Esophagus squamous epithelium (tissue), 4 donors: ENCODE results near the gene CSRP2.

Experiments used
- POLR2A ChIP-seq, 4 donors: fragments of 450-650 bp; IDR thresholded peaks; one replicate each; pipeline ENCODE4 v1.6.1; 2017; ENCODE audit warnings: antibody characterized with exemption in 4 of 4, mild to moderate bottlenecking in 4 of 4, moderate library complexity in 3 of 4
- TF ChIP-seq, protein P1 (sequence below), 6 experiments: fragments of 450-650 bp in 4 of 6; fragments of 200-600 bp in 2 of 6; sonication (generic) in 2 of 6; IDR thresholded peaks; one replicate each; pipeline ENCODE4 v1.5.1; 2016 to 2019; ENCODE audit warnings: antibody characterized with exemption in 6 of 6, mild to moderate bottlenecking in 4 of 6, moderate library complexity in 4 of 6

DNA sequence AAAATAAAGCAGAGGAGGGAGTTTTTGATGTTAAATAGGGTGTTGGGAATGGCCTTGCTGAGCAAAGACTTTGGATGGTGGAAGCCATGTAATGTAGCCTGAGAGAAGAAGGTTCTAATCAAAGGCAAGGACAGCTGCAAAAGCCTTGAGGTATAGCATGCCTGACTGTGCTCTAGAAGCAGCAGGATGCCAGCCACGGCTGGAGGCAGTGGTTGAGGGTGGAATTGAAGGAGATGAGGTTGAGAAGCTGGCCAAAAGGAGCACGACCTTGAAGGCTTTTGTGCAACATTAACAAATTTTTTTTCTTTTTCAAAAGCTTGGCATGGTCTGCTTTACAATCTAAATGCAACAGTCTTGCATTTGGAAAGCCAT, 42.3 kb upstream of the CSRP2 start:
- TF ChIP-seq POLR2A (IDR thresholded peaks at IDR 0.05) = no peak
- TF ChIP-seq, protein P1, sequence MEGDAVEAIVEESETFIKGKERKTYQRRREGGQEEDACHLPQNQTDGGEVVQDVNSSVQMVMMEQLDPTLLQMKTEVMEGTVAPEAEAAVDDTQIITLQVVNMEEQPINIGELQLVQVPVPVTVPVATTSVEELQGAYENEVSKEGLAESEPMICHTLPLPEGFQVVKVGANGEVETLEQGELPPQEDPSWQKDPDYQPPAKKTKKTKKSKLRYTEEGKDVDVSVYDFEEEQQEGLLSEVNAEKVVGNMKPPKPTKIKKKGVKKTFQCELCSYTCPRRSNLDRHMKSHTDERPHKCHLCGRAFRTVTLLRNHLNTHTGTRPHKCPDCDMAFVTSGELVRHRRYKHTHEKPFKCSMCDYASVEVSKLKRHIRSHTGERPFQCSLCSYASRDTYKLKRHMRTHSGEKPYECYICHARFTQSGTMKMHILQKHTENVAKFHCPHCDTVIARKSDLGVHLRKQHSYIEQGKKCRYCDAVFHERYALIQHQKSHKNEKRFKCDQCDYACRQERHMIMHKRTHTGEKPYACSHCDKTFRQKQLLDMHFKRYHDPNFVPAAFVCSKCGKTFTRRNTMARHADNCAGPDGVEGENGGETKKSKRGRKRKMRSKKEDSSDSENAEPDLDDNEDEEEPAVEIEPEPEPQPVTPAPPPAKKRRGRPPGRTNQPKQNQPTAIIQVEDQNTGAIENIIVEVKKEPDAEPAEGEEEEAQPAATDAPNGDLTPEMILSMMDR (IDR thresholded peaks at IDR 0.05) = no peak
